ENCODE data around the gene RNU7-1.

DNA sequence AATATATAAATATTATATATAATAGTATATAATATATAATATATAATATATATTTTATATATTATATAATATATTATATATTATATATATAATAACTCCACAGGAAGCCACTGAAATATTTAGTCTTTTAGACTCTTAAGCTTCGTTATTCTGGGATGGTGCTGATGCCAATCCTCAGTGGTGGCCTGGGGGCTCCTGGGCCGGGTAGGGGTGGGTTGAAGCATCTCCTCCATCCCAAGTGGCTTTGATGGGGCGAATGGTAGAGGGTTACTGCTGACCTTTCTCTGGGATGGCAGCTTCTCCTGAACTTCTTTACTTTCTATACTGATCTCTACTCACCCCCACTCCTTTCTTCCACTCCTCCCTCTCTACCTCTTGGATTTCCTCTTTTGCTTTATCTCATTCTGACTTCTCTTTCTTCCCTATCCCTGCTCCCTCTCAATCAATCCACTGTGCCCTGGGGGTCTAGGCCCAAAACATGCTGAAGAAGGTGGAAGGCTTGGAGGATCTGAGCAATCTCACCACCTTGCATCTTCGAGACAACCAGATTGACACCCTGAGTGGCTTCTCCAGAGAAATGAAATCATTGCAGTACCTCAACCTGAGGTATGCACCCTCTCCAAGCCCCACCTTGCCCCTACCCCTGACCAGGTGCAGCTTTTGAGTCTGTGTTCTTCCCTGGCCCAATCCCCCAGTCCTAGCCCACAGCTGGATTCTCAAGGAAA, 34.0 kb upstream of the RNU7-1 start:
- no peak for TF ChIP-seq EZH2 (IDR thresholded peaks at IDR 0.05; ENCODE audit: borderline replicate concordance, low read depth, low read length, severe bottlenecking)
- TF ChIP-seq, protein P1, sequence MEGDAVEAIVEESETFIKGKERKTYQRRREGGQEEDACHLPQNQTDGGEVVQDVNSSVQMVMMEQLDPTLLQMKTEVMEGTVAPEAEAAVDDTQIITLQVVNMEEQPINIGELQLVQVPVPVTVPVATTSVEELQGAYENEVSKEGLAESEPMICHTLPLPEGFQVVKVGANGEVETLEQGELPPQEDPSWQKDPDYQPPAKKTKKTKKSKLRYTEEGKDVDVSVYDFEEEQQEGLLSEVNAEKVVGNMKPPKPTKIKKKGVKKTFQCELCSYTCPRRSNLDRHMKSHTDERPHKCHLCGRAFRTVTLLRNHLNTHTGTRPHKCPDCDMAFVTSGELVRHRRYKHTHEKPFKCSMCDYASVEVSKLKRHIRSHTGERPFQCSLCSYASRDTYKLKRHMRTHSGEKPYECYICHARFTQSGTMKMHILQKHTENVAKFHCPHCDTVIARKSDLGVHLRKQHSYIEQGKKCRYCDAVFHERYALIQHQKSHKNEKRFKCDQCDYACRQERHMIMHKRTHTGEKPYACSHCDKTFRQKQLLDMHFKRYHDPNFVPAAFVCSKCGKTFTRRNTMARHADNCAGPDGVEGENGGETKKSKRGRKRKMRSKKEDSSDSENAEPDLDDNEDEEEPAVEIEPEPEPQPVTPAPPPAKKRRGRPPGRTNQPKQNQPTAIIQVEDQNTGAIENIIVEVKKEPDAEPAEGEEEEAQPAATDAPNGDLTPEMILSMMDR (IDR thresholded peaks at IDR 0.05; ENCODE audit: borderline replicate concordance, extremely low read depth, low read length, poor library complexity, severe bottlenecking) = no peak
